Astrocyte (in vitro differentiated cells and primary cell): Measurements from ENCODE around the gene YBX2. TPM values are rescaled to one million over a fixed set of nuclear protein-coding genes. Genes with fewer than 3 reads are reported as not detected.
A peak's percentile ranks its signal among the peaks of the same experiment; 100 is the strongest.

Experiments
- DNase-seq: peaks from one replicate; pipeline ENCODE4 v3.0.0-alpha.2; 2010; ENCODE audit warnings: low read depth
- FAIRE-seq: peaks from 2 replicates; lab custom pipeline; 2011; peaks lifted over from hg19 to GRCh38; lab: Jason Lieb, UNC
- H2AFZ ChIP-seq: 2 replicates; pipeline ENCODE4 v1.6.0; 2012; ENCODE audit warnings: low read depth, low read length, inconsistent platforms
- H3K27ac ChIP-seq: 2 replicates; pipeline ENCODE4 v1.5.1; 2011; ENCODE audit warnings: low read depth, low read length, inconsistent platforms
- H3K27me3 ChIP-seq: 2 replicates; pipeline ENCODE4 v1.6.0; 2011; ENCODE audit warnings: low read length, inconsistent platforms; ENCODE audit not compliant: insufficient read depth
- H3K36me3 ChIP-seq: 2 replicates; pipeline ENCODE4 v1.5.1; 2011; ENCODE audit warnings: low read length, inconsistent platforms; ENCODE audit not compliant: insufficient read depth
- H3K4me1 ChIP-seq: 2 replicates; pipeline ENCODE4 v1.5.1; 2011; ENCODE audit warnings: low read length, inconsistent platforms; ENCODE audit not compliant: insufficient read depth
- H3K4me2 ChIP-seq: 2 replicates; pipeline ENCODE4 v1.6.0; 2012; ENCODE audit warnings: low read length, inconsistent platforms
- H3K4me3 ChIP-seq: 2 replicates; pipeline ENCODE4 v1.5.1; 2011; ENCODE audit warnings: low read depth, mild to moderate bottlenecking, low read length, inconsistent platforms; ENCODE audit not compliant: insufficient read depth
- H3K79me2 ChIP-seq: 2 replicates; pipeline ENCODE4 v1.6.0; 2012; ENCODE audit warnings: mild to moderate bottlenecking, low read length, inconsistent platforms; ENCODE audit not compliant: insufficient read depth
- H3K9ac ChIP-seq: 2 replicates; pipeline ENCODE4 v1.6.0; 2012; ENCODE audit warnings: mild to moderate bottlenecking, low read length, inconsistent platforms
- H3K9me3 ChIP-seq: 2 replicates; pipeline ENCODE4 v1.5.1; 2012; ENCODE audit warnings: low read depth, mild to moderate bottlenecking, low read length, inconsistent platforms; ENCODE audit not compliant: insufficient read depth
- H4K20me1 ChIP-seq: 2 replicates; pipeline ENCODE4 v1.6.0; 2012; ENCODE audit warnings: low read length, inconsistent platforms; ENCODE audit not compliant: insufficient read depth
- H3K27ac Mint-ChIP-seq: one replicate; pipeline ENCODE4 v1.8.0; 2021; ENCODE audit warnings: mild to moderate bottlenecking, mixed read lengths; ENCODE audit not compliant: unreplicated experiment
- H3K27me3 Mint-ChIP-seq: one replicate; pipeline ENCODE4 v1.8.0; 2021; ENCODE audit warnings: low read depth, mixed read lengths; ENCODE audit not compliant: unreplicated experiment
- H3K36me3 Mint-ChIP-seq: one replicate; pipeline ENCODE4 v1.8.0; 2021; ENCODE audit warnings: low read depth, mixed read lengths; ENCODE audit not compliant: unreplicated experiment
- H3K4me1 Mint-ChIP-seq: one replicate; pipeline ENCODE4 v1.8.0; 2021; ENCODE audit warnings: low read depth, mixed read lengths; ENCODE audit not compliant: unreplicated experiment
- H3K4me3 Mint-ChIP-seq: one replicate; pipeline ENCODE4 v1.8.0; 2021; ENCODE audit warnings: mild to moderate bottlenecking, moderate library complexity, mixed read lengths; ENCODE audit not compliant: unreplicated experiment
- H3K9me3 Mint-ChIP-seq: one replicate; pipeline ENCODE4 v1.8.0; 2021; ENCODE audit warnings: mild to moderate bottlenecking, mixed read lengths; ENCODE audit not compliant: unreplicated experiment
- EZH2 ChIP-seq: IDR thresholded peaks from 2 replicates; pipeline ENCODE4 v1.6.1; 2012; ENCODE audit warnings: mild to moderate bottlenecking, low read length, inconsistent platforms; ENCODE audit not compliant: insufficient read depth
- total RNA-seq: library from RNA; stranded (reverse); gene quantifications from 2 replicates; pipeline ENCODE4 v1.2.1, GENCODE V29; 2021
- TF ChIP-seq, protein P1 (sequence below): IDR thresholded peaks from 2 replicates; pipeline ENCODE4 v1.5.1; 2011; ENCODE audit warnings: low read depth, mild to moderate bottlenecking, inconsistent platforms, low read length, moderate library complexity; ENCODE audit not compliant: insufficient read depth

The YBX2 gene
- total RNA-seq, 1 donor from 2014 or later = 0.86 TPM

DNA sequence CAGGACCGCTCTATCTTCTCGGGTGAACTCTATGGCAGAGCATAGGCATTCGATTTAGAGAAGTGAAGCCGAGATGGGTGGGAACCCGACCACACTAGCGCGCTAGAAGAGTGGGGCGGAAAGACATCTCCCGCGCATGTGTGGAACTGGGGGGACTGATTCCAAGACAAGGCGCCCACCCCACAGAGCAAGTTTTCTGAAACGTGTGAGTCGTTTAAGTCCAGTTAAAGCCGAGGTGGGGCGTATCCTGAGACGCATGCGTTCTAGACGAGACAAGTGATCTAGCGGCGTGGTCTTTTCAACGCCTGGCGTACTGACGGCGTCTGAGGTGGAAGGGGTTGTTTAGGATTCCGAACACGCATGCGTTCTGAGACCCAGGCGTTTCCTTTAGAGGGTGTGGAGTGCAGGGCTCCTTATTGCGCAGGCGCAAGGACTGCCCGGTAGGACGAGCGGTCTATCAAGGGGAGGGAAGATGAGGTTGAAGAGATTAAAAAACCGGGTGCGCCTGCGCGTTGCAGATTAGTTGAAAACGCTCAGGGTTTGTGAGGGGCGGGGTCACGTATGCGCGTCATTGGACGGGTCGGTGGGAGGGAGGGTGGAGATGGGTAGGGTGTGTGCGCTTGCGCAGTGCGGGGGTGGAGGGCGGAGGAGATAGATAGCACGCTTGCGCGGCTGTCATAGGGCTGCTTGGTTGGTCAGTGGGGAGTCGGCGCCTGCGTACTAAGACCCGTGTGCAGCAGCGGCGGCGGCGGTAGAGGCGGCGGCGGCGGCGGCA is 12.7 kb upstream of the YBX2 start, which contains the start of gene EIF5A:
EIF5A (plus strand) TSS at position 718 of the 775 bp plus-strand sequence. CDS start 2,008 bp downstream, outside the sequence.
- no peak for TF ChIP-seq EZH2
- TF ChIP-seq, protein P1, sequence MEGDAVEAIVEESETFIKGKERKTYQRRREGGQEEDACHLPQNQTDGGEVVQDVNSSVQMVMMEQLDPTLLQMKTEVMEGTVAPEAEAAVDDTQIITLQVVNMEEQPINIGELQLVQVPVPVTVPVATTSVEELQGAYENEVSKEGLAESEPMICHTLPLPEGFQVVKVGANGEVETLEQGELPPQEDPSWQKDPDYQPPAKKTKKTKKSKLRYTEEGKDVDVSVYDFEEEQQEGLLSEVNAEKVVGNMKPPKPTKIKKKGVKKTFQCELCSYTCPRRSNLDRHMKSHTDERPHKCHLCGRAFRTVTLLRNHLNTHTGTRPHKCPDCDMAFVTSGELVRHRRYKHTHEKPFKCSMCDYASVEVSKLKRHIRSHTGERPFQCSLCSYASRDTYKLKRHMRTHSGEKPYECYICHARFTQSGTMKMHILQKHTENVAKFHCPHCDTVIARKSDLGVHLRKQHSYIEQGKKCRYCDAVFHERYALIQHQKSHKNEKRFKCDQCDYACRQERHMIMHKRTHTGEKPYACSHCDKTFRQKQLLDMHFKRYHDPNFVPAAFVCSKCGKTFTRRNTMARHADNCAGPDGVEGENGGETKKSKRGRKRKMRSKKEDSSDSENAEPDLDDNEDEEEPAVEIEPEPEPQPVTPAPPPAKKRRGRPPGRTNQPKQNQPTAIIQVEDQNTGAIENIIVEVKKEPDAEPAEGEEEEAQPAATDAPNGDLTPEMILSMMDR = no peak
- H3K4me3 ChIP-seq = peak within 1 kb of the TSS; percentile 87
- no peaks in the 10 kb centered on the region for H3K27me3 Mint-ChIP-seq
- no peaks in the 10 kb centered on the region for H3K9me3 ChIP-seq
- H3K27ac ChIP-seq = peak within 1 kb of the TSS; percentile 90
- no peaks in the 10 kb centered on the region for H3K27me3 ChIP-seq
- FAIRE-seq (peak; percentile 98), DNase-seq (peak; percentile 98)
- H2AFZ ChIP-seq = peak within 1 kb of the TSS; percentile 85
- peaks cover 28% of the 10 kb centered on the region for H3K36me3 ChIP-seq
- peaks cover 38% of the 10 kb centered on the region for H4K20me1 ChIP-seq
- H3K4me3 Mint-ChIP-seq = peak within 1 kb of the TSS; percentile 97
- no peaks in the 10 kb centered on the region for H3K9me3 Mint-ChIP-seq
- peak within 1 kb of the TSS; percentile 89 for H3K4me2 ChIP-seq
- H3K27ac Mint-ChIP-seq = peak within 1 kb of the TSS; percentile 97
- H3K36me3 Mint-ChIP-seq = peaks cover 14% of the 10 kb centered on the region
- peaks cover 20% of the 10 kb centered on the region for H3K4me1 ChIP-seq
- H3K9ac ChIP-seq = peak within 1 kb of the TSS; percentile 98
- peaks cover 44% of the 10 kb centered on the region for H3K79me2 ChIP-seq
- H3K4me1 Mint-ChIP-seq = peaks cover 25% of the 10 kb centered on the region

DNA sequence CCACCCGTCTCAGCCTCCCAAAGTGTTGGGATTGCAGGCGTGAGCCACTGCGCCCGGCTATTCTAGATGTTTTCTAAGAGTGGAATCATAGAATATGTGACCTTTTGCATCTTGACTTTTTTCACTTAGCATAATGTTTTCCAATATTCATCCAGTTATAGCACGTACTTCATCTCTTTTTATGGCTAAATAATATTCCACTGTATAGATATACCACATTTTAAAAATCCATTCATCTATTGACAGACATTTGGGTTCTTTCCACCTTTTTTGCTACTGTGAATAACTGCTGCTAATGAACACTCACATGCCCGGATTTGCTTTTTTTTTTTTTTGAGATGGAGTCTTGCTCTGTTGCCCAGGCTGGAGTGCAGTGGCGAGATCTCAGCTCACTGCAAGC is 9.7 kb upstream of the YBX2 start:
- Histone ChIP-seq H3K4me3 (no peak overlapping the region), H3K4me1 (peaks cover 9% of the 10 kb centered on the region), H3K9me3 (no peaks in the 10 kb centered on the region), H3K9ac (no peak overlapping the region), H3K79me2 (peaks cover 18% of the 10 kb centered on the region), H3K27me3 (no peaks in the 10 kb centered on the region), H3K27ac (no peak overlapping the region), H2AFZ (no peak overlapping the region), H3K36me3 (peaks cover 2% of the 10 kb centered on the region), H4K20me1 (peaks cover 12% of the 10 kb centered on the region), H3K4me2 (no peak overlapping the region)
- no peak for TF ChIP-seq EZH2
- TF ChIP-seq, protein P1 = no peak
- Mint-ChIP-seq H3K36me3 (peaks cover 4% of the 10 kb centered on the region), H3K4me1 (peaks cover under 1% of the 10 kb centered on the region), H3K9me3 (no peaks in the 10 kb centered on the region), H3K27me3 (peaks cover 9% of the 10 kb centered on the region), H3K4me3 (peak overlapping the region; percentile 62), H3K27ac (no peak overlapping the region)
- FAIRE-seq (no peak), DNase-seq (no peak)
